ENCODE data around the gene MCMBP. TPM values are rescaled to one million over a fixed set of nuclear protein-coding genes. Genes with fewer than 3 reads are reported as not detected.

Gene MCMBP, protein sequence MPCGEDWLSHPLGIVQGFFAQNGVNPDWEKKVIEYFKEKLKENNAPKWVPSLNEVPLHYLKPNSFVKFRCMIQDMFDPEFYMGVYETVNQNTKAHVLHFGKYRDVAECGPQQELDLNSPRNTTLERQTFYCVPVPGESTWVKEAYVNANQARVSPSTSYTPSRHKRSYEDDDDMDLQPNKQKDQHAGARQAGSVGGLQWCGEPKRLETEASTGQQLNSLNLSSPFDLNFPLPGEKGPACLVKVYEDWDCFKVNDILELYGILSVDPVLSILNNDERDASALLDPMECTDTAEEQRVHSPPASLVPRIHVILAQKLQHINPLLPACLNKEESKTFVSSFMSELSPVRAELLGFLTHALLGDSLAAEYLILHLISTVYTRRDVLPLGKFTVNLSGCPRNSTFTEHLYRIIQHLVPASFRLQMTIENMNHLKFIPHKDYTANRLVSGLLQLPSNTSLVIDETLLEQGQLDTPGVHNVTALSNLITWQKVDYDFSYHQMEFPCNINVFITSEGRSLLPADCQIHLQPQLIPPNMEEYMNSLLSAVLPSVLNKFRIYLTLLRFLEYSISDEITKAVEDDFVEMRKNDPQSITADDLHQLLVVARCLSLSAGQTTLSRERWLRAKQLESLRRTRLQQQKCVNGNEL
- polyA plus RNA-seq: 8.7 and 10.2 TPM in 2 replicates

GRCh38 chr10:119872610-119872859 is at the start of gene MCMBP:
Gene MCMBP (minus strand): TSS chr10:119872843. CDS start chr10:119872584, 259 bp downstream.

GRCh38 chr10:119892188-119893065 is 19.8 kb upstream of the MCMBP start, which contains the start of gene SEC23IP:
Gene SEC23IP (plus strand): TSS chr10:119892730. CDS start chr10:119892783, 53 bp downstream.

Other genes with a start within 250 kb of the MCMBP start
- gene BAG3, start 221.5 kb downstream of the MCMBP start, polyA plus RNA-seq: 29.2 and 40.2 TPM in 2 replicates
- gene INPP5F, start 146.8 kb downstream of the MCMBP start, polyA plus RNA-seq: 72.6 and 81.5 TPM in 2 replicates
- gene SEC23IP, start 19.9 kb upstream of the MCMBP start, polyA plus RNA-seq: 6.5 and 11.6 TPM in 2 replicates

Data from Purkinje cell (primary cell).